HG03196 (cell line): ENCODE data around the gene RAPGEF2.

Source experiments
- ATAC-seq: cut with Tn5 transposase; IDR thresholded peaks from one replicate; pipeline ENCODE4 v1.9.1; 2021; ENCODE audit not compliant: unreplicated experiment

RAPGEF2 gene

GRCh38 chr4:159195361-159195769, 92.5 kb downstream of the RAPGEF2 start:
- no peak for ATAC-seq

GRCh38 chr4:159197260-159197884, 94.5 kb downstream of the RAPGEF2 start:
- no peak for ATAC-seq

- ATAC-seq = no peak
Measured at GRCh38 chr4:159197885-159198269, 95.0 kb downstream of the RAPGEF2 start.

- ATAC-seq = no peak
Measured at GRCh38 chr4:159199826-159200225, 96.9 kb downstream of the RAPGEF2 start.

GRCh38 chr4:159201168-159201567, 98.3 kb downstream of the RAPGEF2 start:
- no peak for ATAC-seq

- no peak for ATAC-seq
Measured at GRCh38 chr4:159204566-159204965, 101.7 kb downstream of the RAPGEF2 start.

GRCh38 chr4:159205466-159205865, 102.6 kb downstream of the RAPGEF2 start:
- ATAC-seq = no peak

GRCh38 chr4:159206427-159206871, 103.6 kb downstream of the RAPGEF2 start:
- peak; percentile 90 for ATAC-seq

GRCh38 chr4:159209249-159209648, 106.4 kb downstream of the RAPGEF2 start:
- no peak for ATAC-seq

- ATAC-seq = no peak
Measured at GRCh38 chr4:159210975-159211374, 108.1 kb downstream of the RAPGEF2 start.

GRCh38 chr4:159212675-159213293, 109.9 kb downstream of the RAPGEF2 start:
- ATAC-seq = no peak

GRCh38 chr4:159216834-159217233, 114.0 kb downstream of the RAPGEF2 start:
- ATAC-seq = no peak

- ATAC-seq = no peak
Measured at GRCh38 chr4:159219862-159220261, 117.0 kb downstream of the RAPGEF2 start.

GRCh38 chr4:159220353-159220752, 117.5 kb downstream of the RAPGEF2 start:
- no peak for ATAC-seq

GRCh38 chr4:159221280-159221679, 118.4 kb downstream of the RAPGEF2 start:
- ATAC-seq = no peak

GRCh38 chr4:159222043-159222552, 119.2 kb downstream of the RAPGEF2 start:
- ATAC-seq = no peak

- no peak for ATAC-seq
Measured at GRCh38 chr4:159224408-159224807, 121.5 kb downstream of the RAPGEF2 start.

- no peak for ATAC-seq
Measured at GRCh38 chr4:159227378-159227777, 124.5 kb downstream of the RAPGEF2 start.

GRCh38 chr4:159227984-159228383, 125.1 kb downstream of the RAPGEF2 start:
- no peak for ATAC-seq

- ATAC-seq = no peak
Measured at GRCh38 chr4:159229164-159229563, 126.3 kb downstream of the RAPGEF2 start.

GRCh38 chr4:159232465-159233106, 129.7 kb downstream of the RAPGEF2 start:
- ATAC-seq = peak; percentile 50

- ATAC-seq = no peak
Measured at GRCh38 chr4:159235779-159236368, 133.0 kb downstream of the RAPGEF2 start.
